ENCODE measurements around the gene SNRK.

Gene SNRK, protein sequence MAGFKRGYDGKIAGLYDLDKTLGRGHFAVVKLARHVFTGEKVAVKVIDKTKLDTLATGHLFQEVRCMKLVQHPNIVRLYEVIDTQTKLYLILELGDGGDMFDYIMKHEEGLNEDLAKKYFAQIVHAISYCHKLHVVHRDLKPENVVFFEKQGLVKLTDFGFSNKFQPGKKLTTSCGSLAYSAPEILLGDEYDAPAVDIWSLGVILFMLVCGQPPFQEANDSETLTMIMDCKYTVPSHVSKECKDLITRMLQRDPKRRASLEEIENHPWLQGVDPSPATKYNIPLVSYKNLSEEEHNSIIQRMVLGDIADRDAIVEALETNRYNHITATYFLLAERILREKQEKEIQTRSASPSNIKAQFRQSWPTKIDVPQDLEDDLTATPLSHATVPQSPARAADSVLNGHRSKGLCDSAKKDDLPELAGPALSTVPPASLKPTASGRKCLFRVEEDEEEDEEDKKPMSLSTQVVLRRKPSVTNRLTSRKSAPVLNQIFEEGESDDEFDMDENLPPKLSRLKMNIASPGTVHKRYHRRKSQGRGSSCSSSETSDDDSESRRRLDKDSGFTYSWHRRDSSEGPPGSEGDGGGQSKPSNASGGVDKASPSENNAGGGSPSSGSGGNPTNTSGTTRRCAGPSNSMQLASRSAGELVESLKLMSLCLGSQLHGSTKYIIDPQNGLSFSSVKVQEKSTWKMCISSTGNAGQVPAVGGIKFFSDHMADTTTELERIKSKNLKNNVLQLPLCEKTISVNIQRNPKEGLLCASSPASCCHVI

DNA sequence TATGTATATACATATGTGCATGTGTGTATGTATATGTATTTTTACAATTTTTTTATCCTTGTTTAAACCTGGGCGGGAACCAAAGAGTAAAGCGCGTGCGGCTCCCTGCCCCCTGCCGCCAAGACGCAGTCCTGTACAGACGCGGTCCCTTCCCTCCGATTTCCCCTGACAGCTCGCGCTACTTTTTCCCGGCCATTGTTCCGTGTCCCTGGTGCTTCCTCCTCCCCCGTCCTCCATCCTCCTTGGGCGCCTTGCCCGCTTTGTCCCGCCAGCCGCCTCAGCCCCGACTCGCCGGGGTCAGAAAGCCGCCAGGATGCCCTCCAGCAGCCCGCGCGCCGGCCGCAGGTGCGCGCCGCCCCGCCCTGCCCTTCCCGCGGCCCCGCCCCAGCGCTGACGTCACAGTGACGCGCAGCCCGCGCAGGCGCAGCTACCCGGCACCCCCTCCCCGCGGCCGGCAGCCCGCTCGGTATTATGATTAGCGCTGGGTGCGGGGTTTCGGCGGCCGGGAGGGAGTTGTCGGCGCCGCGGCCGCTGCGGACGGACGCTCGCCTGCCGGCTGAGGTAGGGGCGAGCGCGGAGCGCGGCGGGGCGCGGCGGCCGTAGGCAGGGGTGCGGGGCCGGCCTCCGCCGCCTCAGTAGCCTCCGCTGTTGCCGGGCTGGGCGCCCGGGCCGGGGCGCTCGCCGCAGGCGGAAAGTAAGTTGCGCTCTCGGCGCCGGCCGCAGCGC, at the start of gene SNRK:
Gene SNRK, plus strand, starts transcription at position 426 of the 726 bp plus-strand sequence. CDS start 16,664 bp downstream, outside the sequence.
- FAIRE-seq, result no peak
- DNase-seq (ENCODE audit: insufficient read length, low spot score), result peak; percentile 77

DNA sequence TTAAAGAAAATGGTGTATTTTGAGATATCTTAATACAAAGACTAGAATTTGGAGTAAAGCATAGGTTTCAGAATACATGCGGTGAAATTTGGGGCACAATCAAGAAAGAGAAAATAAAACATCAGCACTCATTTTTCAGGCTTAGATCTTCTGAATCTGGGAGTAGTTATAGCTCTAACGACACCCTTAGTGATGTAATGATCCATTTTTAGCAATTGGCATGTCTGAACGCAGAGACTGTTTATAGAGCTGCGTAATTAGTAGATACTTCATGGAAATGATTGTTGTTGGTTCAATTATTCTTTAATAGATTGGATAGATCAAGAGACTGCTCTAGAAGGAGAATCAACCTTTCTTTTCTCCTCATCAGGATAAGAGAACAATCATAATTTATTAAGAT, 47.5 kb upstream of the SNRK start:
- FAIRE-seq, result no peak
- DNase-seq (ENCODE audit: insufficient read length, low spot score), result no peak

DNA sequence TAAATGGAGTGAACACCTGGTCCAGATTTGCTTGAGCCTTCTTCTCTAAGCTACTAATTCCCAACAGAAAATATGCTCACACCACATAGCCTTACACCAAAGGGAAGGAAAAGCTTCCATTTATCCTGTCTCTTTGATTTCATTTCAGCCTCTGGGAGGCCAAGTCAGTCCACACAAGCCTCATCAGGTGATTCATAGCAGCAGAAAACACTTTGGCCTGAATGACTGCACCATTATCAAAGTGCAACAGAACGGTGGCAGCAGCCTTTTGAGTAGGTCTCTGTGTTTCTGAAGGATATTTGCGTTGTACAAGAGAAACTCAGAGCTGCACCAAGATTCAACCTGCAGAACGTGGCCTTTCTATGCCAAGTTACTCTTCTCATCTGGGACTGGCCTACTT, 46.6 kb upstream of the SNRK start:
- DNase-seq (ENCODE audit: insufficient read length, low spot score) (no peak), FAIRE-seq (no peak)

DNA sequence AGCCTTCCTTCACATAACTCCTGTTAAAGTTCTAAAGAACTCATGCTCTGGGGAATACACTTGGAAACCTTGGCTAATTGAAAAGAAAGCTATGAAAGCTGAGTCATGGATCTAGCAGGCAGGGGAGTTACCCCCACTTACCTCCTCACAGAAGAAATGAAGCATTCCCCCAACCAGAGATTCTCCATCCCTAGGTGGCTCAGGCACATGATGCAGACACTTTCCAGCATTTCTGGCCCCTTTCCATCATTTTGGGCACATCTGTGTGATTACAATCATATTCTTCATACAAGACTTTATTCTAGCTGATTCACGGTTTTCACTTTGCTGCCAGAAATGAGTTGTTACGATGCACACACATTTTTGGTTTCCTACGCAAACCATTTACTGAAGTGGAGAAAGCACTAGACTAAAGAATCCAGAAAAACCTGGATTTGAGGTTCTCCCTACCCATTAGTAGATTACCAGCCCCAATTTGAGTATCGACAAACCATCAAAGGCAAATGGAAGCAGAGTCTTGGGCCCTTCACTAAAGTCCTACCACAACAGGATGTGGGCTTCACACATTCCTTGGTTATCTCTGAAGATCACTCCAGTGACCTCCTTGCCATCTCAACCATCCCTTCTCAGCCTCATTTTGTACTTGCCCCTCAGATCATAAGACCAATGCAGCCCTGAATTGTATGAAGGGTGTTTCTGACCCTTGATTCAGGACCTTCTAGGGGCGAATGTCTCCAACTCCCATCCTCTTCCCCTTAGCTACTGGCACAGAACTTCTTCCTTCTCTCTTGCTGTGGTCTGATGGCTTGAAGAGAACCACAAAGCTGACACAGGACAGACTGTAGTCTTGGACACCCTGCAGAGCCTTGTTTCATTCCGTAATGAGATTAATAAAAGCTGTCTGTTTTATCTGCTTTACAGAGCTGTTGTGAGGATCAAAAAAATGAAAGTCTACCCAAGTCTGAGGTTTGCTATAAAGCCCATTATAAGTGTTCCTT, 42.5 kb upstream of the SNRK start:
- DNase-seq (ENCODE audit: insufficient read length, low spot score) (no peak), FAIRE-seq (no peak)

DNA sequence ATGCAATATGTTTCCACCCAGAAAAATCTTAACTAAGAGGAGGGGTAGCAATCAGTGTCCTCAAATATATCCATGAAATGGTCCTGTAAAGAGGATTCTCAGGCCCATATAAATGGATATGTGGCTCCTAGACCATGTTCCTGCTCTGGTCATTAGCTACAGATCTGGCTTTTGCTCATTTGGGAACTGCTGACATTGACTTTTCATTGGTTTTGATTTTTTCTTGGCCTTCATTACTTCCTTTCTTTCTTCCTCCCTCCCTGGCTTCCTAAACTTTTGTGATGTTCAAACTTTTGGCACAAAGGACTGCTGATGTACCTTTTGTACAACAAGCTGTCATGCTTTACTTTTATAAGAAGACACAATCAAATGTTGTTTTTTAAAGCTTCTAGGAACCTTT, 41.6 kb upstream of the SNRK start:
- no peak for FAIRE-seq

DNA sequence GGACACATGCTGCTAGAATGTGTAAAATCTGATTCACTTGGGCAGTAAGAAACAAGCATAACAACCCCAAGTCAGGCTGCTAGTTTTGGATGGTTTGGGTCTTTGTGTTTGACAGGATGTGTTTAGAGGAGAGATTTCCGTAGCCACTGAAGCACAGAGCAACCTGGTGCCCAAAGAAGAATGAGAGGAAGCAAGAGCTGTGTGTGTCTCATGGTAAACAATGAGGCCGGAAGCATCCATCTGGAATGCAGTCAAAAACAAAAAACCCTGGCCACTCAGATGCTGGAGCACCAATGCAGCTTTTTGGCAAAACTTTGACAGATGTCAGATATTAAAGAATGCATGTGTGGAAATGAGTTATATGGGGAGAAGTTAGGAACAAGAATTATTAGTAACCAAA, 39.4 kb upstream of the SNRK start:
- FAIRE-seq, result no peak
- DNase-seq (ENCODE audit: insufficient read length, low spot score), result no peak

More for the DNA sequence above, 41.6 kb upstream of the SNRK start:
- DNase-seq (ENCODE audit: insufficient read length, low spot score), result no peak

DNA sequence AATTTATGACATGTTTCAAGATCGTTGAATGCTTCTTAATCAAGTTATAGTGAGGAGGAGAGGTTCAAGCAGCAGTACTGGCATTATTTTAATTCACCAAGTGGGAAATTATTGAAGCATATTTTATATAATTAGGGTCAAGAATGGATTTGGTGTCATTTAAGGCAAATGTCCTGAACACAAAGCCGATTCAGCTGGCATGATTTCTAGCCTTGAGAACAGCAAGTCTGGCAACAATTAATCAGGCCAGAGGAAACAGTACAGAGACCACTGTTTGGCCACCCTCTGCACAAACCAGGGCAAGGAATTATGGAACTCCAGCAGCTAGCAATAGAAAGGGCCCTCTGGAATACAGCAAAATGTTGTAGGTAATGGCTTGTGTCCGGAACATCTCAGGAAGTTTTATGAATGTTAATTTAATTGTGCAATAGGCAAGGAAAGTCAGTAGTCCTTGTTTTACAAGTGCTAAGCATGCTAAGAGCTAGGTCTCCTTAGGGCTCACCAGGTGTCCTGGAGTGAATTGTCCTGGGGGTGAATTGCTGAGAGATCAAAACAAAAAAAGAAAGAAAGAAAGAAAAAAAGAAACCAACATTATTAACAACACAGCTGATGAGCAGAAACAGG, 38.7 kb upstream of the SNRK start:
- DNase-seq (ENCODE audit: insufficient read length, low spot score) (no peak), FAIRE-seq (no peak)

DNA sequence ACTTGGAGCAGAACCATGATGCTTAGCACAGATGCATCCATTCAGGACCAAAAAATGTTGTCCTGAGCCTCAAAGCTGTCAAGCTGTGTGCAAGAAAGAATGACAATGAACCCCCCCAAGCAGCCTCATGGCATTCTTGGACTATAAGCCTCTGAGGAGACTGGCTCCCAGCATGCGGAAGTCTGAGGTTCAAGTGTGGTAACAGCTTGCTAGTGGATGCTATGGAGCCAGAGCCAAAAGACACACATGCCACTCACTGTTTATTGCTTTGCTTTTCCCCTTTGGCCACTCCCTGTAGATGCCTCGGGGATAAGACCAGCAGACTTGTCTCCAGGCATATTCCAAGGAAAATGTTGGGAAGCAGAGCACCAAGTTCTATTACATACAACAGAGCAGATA, 38.2 kb upstream of the SNRK start:
- FAIRE-seq, result no peak

DNA sequence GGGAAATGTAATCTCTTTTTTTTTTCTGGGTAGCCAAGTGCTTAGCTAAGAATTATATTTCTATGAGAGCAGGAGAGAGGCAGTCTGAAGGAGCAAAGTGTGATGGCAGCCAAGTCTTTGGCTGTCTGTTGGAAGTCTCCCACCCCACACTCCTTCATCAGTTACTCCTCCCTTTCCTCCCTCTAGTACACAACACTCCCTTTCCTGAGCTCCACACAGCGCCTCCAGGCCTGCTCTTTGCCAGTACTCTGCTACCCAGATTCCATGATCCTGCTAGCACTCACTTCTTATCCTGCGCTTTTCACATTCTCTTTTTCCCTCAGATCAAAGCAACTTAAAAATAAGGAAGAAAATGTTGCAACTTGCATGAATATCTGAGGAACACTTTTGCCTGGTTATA, 37.4 kb upstream of the SNRK start:
- FAIRE-seq (no peak), DNase-seq (ENCODE audit: insufficient read length, low spot score) (no peak)

More for the DNA sequence above, 38.2 kb upstream of the SNRK start:
- DNase-seq (ENCODE audit: insufficient read length, low spot score), result no peak

DNA sequence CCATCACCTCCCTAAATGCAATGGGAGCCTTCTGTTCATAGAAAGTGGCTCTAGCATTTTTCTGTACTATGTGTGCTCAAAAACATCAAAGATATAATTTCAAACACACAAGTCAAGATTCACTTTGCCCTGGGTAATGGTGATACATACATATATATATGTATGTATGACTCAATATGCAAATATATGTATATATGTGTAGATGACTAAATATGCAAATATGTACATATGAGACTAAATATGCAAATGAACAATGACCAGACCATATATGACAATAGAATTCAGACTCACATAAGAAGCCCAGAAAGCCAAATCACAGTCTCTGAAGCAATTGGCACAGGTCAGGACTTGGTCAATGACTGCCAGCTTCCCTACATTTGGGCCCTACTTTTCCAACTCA, 36.9 kb upstream of the SNRK start:
- FAIRE-seq (no peak), DNase-seq (ENCODE audit: insufficient read length, low spot score) (no peak)

DNA sequence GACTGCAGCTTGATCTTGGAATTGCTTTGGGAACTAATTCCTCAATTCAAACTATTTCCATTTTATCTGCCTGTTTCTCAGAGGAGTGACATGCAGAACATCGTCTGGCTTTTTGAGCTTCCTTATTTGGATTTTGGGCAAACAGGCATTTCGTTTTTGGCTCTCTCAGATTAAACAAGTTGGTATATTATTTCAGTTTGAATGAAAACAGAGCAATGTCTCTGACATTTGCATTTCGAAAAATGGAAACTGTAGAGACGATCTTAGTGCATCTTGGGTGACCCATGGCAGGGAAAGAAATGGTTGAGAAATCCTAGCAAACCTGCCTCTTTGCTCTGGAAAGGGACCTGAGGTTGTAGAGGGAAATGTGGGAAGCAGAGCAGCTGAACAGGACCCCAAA, 33.0 kb upstream of the SNRK start:
- FAIRE-seq (no peak), DNase-seq (ENCODE audit: insufficient read length, low spot score) (no peak)

DNA sequence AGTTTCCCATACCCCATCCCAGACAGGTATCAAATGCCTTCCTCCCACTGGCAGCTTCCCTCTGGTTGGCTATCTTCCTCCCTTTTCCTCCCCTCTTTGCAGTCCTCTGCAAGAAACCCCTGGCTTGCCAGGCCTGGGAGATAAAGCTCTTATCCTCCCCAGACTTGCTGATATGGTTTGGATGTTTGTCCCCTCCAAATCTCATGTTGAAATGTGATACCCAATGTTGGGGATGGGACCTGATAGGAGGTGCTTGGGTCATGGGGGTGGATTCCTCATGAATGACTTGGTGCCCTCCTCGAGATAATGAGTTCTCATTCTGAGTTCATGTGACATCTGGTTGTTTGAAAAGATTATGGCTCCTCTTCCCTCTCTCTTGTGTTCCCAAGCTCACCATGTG, 32.2 kb upstream of the SNRK start:
- DNase-seq (ENCODE audit: insufficient read length, low spot score), result no peak

DNA sequence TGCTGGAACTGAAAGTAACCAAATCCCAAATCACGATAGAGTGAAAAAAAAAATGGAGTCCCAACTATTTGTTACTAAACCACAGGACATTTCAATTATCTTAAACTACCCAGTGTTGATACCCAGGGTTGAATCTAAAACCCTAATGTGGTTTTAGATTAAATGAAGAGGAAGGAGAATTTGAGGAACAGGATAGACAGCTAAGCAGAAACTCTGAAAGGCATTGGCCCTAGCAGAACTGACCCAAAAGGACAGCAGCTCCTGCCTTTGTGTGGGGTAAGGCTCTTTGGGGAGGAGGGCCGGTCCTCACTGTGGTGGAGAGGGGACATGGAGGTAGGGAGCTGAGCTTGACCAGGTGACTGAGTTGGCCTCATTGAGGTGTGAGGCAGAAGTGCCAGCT, 30.7 kb upstream of the SNRK start:
- DNase-seq (ENCODE audit: insufficient read length, low spot score) (no peak), FAIRE-seq (no peak)

More for the DNA sequence above, 32.2 kb upstream of the SNRK start:
- FAIRE-seq, result no peak

DNA sequence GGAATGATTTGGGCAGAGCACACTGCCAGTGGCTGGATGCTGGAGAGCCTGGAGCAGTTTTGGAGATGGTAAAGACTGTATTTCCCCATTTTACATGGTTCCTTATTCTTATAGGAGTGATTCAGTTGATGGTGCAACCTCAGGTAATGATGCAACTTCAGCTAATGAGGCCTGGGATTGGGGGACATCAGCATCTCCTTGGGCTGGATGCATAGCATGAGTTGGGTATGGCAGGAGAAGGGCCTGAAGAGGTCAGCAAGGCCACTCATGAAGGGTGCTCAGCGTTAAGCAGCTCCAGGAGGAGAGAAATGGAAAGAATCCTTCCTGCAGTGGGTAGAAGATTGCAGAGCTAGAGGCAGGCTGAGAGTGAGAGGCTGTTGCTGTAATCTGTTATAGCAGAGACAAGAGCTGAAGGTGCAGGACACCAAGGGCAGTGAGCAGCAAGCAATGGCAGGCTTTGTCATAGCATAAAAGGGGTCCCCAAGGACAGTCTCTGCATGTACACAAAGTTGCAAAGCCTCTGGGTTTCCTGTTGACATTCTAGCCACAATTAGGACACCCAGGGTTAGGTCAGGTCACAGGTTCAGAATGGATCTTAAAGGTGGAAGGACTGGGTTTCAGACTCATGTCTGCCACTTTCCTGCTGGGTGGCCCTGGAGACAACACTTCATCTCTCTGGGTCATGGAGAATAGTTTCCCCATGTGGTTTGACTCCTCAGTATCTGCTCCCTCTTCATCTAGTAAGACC, 29.5 kb upstream of the SNRK start:
- FAIRE-seq (no peak), DNase-seq (ENCODE audit: insufficient read length, low spot score) (no peak)

DNA sequence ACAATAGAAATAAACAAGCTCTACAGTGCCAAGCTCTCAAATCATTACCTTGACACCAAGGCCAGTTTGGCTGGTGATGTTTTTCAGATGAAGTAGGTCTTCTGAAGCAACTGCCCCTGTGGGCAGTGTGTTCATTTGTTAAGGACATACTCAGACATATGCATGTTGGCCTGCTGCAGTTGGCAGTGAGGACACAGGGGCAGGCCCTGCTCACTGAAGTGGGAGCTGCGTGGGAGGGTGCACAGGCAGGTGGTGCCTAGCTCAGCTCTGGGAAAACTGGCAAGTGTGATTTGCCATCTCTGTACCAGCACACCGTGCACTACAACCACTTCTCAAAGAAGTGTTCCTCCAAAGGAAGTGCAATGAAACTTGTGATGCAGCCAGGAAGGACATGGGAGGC, 28.5 kb upstream of the SNRK start:
- no peak for FAIRE-seq

DNA sequence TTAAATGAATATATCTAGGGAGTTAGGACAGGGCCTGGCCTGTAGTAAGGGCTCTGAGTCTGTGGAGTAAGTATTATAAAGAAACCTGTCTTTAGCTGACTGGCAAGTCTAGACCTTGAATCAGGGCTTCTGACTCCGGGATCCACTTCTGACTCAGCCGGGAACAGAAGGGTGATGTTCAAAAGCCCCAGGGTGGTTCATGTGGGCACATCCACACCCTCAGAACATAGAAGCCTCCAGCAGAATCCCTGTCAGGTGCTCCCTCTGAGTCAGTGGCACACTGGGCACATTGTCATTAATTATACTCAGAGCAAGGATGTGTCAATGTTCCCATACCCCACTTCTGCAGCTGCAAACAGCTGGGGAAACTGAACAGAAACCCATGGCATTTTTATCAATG, 26.7 kb upstream of the SNRK start:
- no peak for DNase-seq (ENCODE audit: insufficient read length, low spot score)
- no peak for FAIRE-seq

More for the DNA sequence above, 28.5 kb upstream of the SNRK start:
- no peak for DNase-seq (ENCODE audit: insufficient read length, low spot score)

DNA sequence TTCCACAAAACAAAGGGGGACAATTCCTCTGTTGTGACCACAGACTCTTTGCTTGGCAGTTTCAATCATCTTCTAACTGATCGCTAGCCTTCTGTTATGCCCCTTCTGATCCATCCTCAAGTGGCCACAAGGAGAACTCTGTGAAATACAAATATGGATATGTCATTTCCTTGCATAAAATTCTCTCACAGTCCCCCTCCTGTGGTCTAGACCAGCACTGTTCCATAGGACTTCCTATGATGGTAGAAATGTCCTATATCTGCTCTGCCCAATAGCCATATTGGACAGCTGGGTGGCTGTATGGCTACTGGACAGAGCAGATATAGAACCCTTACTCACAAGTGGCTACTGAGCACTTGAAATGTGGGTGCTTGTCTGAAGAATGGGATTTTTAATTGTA, 25.9 kb upstream of the SNRK start:
- FAIRE-seq, result no peak
- peak; percentile 8 for DNase-seq (ENCODE audit: insufficient read length, low spot score)

DNA sequence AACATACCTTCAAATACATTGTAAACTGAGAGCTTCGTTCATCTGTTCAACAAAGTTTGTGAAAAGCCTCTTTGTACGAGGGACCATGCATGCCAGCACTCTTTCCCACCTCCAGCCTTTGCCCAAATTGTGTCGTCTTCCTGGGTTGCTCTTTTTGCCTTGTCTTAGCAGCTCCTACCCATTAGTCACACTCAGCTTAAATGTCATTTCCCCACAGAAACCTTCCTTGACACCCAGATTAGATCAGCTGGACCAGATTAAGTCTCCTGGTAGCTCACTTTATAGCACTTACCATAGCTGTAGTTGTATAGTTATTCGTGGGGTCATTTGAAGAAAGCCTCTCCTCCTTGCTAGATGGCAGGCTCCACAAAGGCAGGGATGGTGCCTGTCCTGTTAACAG, 24.1 kb upstream of the SNRK start:
- DNase-seq (ENCODE audit: insufficient read length, low spot score) (no peak), FAIRE-seq (no peak)

DNA sequence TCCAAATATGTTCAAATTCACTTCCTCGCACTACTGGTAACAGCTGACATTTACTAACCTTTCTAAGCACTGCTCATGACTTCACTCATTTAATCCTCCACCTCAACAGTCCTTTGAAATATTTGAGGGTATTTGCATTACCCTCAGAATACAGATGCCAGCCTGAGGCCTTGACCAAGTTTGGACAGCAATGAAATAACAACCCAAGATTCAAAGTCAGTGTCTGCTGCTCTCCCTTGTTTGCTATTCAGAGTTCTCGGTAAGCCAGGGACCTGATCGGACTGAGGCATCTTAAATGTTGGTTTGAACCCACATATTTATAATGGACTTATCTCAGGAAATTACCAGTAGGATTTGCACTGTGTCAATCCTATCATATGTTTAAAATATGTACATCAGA, 19.9 kb upstream of the SNRK start:
- DNase-seq (ENCODE audit: insufficient read length, low spot score) (no peak), FAIRE-seq (no peak)
